GM21515 (cell line): ENCODE results near the gene TEDC2.
"Not testable (repeated sequence)": the region's sequence is repeated elsewhere in the genome, so short reads cannot be mapped to it uniquely, and the experiment has no call there.

Experiments used
- ATAC-seq: cut with Tn5 transposase; IDR thresholded peaks from one replicate; pipeline ENCODE4 v1.9.1; 2021; ENCODE audit not compliant: unreplicated experiment

The TEDC2 gene

DNA sequence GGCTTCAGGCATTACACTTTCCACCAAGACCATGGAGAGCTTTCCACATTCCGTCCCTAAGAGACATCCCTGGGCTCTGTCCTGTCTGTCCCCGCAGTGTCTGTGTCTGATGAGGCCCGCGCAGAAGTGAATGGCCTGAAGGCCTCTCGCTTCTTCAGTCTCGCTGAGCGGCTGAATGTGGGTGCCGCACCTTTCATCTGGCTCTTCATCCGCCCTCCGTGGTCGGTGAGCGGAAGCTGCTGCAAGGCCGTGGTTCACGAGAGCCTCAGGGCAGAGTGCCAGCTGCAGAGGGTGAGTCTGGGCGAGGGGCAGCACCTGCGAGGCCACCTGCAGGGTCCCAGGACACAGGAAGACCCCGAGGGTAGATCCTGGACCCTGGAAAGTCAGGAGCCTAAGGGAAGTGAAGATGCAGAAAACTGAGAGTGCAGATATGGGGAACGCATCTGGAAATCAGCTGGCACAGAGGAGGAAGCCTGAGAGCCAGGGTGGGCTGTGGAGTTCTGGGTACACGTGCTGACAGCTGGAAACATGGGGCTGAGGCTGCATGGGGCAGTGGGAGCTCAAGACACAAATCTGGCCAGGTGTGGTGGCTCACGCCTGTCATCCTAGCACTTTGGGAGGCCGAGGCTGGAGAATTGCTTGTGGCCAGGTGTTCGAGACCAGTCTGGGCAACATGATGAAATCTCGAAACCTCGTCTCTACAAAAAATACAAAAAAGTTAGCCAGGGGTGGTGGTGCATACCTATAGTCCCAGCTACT is 22.7 kb upstream of the TEDC2 start:
- no peak for ATAC-seq

GRCh38 chr16:2438121-2438520 is 21.8 kb upstream of the TEDC2 start:
- no peak for ATAC-seq

DNA sequence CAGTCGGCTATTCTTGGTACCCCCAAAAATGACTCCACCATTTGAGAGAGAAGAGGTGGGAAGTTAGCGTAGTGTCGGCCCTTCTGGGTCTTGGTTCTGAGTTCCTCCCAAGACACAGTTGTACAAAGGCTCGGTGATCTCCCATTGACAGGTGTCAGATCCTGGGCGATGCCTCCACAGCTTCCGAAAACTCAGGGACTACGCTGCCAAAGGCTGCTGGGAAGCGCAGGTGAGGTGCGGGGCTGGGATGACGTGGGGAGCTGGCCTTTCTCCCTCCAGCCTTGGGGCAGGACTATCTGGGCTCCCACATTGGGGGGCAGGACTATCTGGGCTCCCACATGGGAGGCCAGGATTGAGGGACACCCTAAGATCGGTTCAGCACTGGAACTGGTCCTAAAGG is 20.3 kb upstream of the TEDC2 start:
- no peak for ATAC-seq

GRCh38 chr16:2441143-2441804 is 18.6 kb upstream of the TEDC2 start:
- ATAC-seq = not testable (repeated sequence)

GRCh38 chr16:2443555-2443954 is 16.4 kb upstream of the TEDC2 start:
- ATAC-seq = no peak

GRCh38 chr16:2447920-2448583 is 11.9 kb upstream of the TEDC2 start:
- no peak for ATAC-seq

DNA sequence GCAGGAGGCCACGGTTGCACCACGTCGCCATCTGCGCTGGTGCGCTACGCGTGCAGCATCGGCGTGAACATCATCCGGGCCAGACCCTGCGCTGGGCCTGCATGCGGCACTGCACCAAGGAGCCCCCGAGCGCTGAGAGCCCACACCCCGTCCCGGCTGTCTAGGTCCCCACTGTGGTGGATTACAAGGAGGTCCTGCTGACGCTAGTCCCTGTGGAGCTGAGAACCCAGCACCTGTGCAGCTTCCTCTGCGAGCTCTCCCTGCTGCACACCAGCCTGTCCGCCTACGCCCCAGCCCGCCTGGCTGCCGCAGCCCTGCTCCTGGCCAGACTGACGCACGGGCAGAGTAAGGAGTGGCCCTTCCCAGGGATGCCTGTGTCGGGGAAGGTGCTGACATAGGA is 10.8 kb upstream of the TEDC2 start:
- no peak for ATAC-seq

DNA sequence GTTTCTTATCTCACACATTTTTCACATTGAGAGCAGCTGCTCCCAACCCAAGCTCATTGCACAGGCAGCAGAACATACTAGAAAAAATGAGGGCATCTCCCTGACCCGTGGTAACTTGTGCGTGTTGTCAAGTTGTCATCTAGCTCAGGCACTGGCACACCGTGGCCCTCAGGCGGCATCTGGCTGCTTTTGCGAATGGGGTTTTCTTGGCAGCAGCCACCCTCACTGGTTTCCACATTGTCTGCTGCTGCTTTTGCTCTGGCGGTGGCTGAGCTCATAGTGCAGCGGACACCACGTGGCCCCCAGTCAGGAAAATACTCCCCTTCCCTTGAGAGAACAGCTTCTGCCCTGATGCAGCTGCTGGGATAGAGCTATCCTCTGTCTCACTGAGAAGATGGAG is 9.4 kb upstream of the TEDC2 start:
- no peak for ATAC-seq

- no peak for ATAC-seq
Measured at GRCh38 chr16:2450975-2451381, 8.9 kb upstream of the TEDC2 start.

DNA sequence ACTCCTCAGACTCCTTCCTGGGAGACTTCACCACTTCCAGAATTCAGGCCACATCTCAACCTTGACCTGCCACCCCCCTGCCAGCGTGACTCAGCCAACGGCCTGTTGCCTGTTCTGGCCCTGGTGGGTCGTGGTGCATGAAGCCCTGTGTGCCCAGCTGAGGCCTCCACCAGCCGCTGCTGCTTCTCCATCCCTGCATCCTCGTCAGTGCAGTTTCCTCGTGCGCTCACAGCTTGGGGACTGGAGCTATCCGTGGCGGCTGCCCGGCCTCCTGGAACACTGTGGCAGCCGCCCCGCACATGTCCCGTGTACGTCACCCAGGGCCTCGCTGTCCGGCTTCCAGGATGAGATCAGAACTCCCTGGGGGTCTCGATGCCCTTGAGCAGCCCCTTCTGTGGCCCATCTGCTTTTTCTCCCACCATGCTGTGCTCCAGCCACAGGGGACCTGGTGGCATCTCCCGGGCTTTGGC is 8.0 kb upstream of the TEDC2 start:
- ATAC-seq = no peak

DNA sequence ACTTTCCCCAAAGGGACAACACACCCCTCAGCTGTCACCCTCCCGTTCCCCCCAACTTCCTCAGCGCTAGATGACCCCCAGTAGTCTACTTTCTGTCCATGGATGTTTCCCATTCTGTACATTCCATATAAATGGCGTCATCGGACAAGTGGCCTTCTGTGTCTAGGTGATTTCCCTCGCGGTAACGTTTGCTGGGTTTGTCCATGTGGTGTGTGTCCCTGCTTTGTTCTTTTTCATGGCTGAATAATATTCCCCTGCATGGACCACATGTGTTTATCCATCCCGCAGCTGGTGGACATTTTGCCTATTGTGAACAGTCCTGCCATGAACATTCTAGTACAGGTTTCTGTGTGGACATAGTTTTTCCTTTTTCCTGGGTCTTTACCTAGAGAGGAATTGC is 7.3 kb upstream of the TEDC2 start:
- ATAC-seq = no peak

GRCh38 chr16:2455081-2455845 is 4.6 kb upstream of the TEDC2 start:
- ATAC-seq = no peak

DNA sequence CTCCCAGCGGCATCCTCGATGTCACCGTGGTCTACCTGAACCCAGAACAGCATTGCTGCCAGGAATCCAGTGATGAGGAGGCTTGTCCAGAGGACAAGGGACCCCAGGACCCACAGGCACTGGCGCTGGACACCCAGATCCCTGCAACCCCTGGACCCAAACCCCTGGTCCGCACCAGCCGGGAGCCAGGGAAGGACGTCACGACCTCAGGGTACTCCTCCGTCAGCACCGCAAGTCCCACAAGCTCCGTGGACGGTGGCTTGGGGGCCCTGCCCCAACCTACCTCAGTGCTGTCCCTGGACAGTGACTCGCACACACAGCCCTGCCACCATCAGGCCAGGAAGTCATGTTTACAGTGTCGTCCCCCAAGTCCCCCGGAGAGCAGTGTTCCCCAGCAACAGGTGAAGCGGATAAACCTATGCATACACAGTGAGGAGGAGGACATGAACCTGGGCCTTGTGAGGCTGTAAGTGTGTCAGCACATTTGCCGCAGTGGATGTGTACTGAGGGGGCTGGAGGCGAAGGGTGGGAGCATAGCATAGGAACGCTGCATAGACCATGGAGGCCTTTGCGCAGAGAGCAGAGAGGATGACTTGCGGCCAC is 3.3 kb upstream of the TEDC2 start:
- no peak for ATAC-seq

DNA sequence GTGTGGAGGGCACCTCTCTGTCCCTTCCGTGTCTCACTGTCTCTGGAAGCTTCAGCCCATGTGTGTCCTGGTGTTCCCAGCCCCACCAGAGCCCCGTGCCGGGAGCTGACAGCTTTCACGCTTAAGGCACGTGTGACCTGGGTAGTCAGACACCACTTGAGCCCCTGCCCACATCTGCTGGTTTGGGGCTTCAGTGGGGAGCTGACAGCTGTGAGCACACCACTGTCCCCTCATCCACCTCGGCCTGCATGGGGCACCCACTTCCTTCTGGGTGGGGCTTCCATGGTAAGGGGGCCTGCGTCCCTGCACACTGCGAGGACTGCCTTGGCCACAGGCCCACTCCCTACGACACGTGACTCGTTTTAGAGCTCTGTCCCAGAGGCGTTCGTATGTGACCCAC is 2.6 kb upstream of the TEDC2 start:
- ATAC-seq = no peak

DNA sequence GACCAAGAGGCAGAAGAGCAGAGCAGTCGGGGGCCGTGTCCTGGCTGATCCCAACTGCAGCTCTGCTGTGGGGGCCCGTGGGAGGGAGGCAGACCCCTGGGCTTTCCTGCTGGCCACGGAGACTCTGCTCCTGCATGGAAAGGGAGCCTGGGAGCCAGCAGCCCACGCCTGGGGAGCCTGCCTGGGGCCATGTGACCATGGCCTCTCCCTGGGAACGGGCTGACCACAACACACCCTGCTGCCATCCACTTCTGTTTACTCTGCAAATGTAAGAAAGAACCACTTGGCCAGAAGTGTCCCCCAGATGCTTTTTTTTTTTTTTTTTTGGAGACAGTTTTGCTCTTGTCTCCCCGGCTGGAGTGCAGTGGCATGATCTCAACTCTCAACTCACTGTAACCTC is 2.0 kb upstream of the TEDC2 start:
- ATAC-seq = no peak

GRCh38 chr16:2458887-2459646 is 842 bp upstream of the TEDC2 start:
- no peak for ATAC-seq

DNA sequence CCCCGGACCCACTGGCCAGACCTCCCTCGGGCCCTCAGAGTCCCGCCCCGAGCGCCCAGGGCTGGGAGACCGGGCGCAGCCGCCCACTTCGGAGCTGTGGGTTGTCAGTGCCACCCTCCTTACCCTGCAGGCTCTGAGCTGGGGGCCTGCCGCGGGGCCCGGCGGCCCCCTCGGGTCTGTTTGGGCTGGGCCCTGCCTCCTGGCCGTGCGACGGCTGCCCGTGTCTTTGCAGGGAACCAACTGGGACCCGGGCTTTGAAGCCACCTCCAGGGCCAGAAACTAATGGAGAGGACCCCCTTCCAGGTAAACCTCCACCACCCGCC is 443 bp downstream of the TEDC2 start:
- ATAC-seq = peak; percentile 14

DNA sequence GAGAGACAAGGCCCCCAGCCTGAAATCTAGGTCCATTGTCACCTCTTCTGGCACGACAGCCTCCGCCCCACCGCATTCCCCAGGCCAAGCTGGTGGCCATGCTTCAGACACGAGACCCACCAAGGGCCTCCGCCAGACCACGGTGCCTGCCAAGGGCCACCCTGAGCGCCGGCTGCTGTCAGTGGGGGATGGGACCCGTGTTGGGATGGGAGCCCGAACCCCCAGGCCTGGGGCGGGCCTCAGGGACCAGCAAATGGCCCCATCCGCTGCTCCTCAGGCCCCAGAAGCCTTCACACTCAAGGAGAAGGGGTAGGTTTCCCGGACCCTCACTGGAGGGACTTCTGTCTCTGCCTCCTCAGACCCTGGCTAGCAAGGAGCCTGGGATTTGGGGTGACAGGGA is 1.0 kb downstream of the TEDC2 start:
- no peak for ATAC-seq

GRCh38 chr16:2462031-2462866 is 2.3 kb downstream of the TEDC2 start:
- ATAC-seq = no peak

DNA sequence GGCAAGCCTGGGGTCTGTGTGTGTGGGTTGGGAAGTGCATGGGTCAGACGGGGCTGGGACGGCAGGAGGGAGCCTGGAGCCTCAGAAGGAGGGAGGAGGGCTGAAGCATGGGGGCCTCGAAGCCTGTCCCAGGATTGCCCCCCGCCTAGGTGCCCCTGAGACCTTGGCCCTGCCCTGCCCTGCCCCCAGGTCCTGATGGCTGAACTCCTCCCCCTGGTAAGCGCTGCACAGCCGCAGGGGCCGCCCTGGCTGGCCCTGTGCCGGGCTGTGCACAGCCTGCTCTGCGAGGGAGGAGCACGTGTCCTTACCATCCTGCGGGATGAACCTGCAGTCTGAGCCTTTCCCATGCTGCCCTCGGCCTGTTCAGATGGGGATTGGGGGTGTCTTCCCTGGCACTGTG is 4.4 kb downstream of the TEDC2 start:
- no peak for ATAC-seq
